ENCODE data around the gene BRINP2. TPM values are rescaled to one million over a fixed set of nuclear protein-coding genes. Genes with fewer than 3 reads are reported as not detected.

The BRINP2 gene
- total RNA-seq, 2 donors from 2014 or later = not detected

- no peak for TF ChIP-seq CTCF (IDR thresholded peaks at IDR 0.05)
- peaks cover 15% of the 10 kb centered on the region for H3K9me3 ChIP-seq
Observed at GRCh38 chr1:177216587-177217202, 45.9 kb downstream of the BRINP2 start.

GRCh38 chr1:177219554-177220458 lies 49.0 kb downstream of the BRINP2 start:
- Histone ChIP-seq H3K4me3 (no peak overlapping the region), H3K4me1 (ENCODE audit: control insufficient read depth in 1 of 2, low read depth in 2 of 2) (no peaks in the 10 kb centered on the region), H3K9me3 (peaks cover 15% of the 10 kb centered on the region), H3K36me3 (no peaks in the 10 kb centered on the region), H3K27ac (no peak overlapping the region), H3K27me3 (replicated peaks; ENCODE audit: insufficient read depth) (no peaks in the 10 kb centered on the region)
- ATAC-seq (ENCODE audit: insufficient number of reproducible peaks, low FRiP score, low read depth) (no peak), DNase-seq (ENCODE audit: low spot score) (no peak)
- no peak for TF ChIP-seq CTCF (IDR thresholded peaks at IDR 0.05)

More at GRCh38 chr1:177216587-177217202, 45.9 kb downstream of the BRINP2 start:
- DNase-seq (ENCODE audit: low spot score) (no peak), ATAC-seq (ENCODE audit: insufficient number of reproducible peaks, low FRiP score, low read depth) (no peak)
- Histone ChIP-seq H3K36me3 (no peaks in the 10 kb centered on the region), H3K4me3 (no peak overlapping the region), H3K27ac (no peak overlapping the region), H3K4me1 (ENCODE audit: control insufficient read depth in 1 of 2, low read depth in 2 of 2) (no peaks in the 10 kb centered on the region), H3K27me3 (replicated peaks; ENCODE audit: insufficient read depth) (no peaks in the 10 kb centered on the region)

GRCh38 chr1:177223359-177223758 lies 52.6 kb downstream of the BRINP2 start:
- ATAC-seq (ENCODE audit: insufficient number of reproducible peaks, low FRiP score, low read depth) (no peak), DNase-seq (ENCODE audit: low spot score) (no peak)
- no peaks in the 10 kb centered on the region for H3K9me3 ChIP-seq
- TF ChIP-seq CTCF (IDR thresholded peaks at IDR 0.05) = no peak
- H3K4me1 ChIP-seq (ENCODE audit: control insufficient read depth in 1 of 2, low read depth in 2 of 2) = peaks cover 0 to 5% of the 10 kb centered on the region in 2 donors
- no peaks in the 10 kb centered on the region for H3K27me3 ChIP-seq (replicated peaks; ENCODE audit: insufficient read depth)
- no peak overlapping the region for H3K27ac ChIP-seq
- no peaks in the 10 kb centered on the region for H3K36me3 ChIP-seq
- H3K4me3 ChIP-seq = no peak overlapping the region

GRCh38 chr1:177227978-177228692 lies 57.4 kb downstream of the BRINP2 start:
- Histone ChIP-seq H3K27me3 (replicated peaks; ENCODE audit: insufficient read depth) (no peaks in the 10 kb centered on the region), H3K9me3 (no peaks in the 10 kb centered on the region), H3K4me1 (ENCODE audit: control insufficient read depth in 1 of 2, low read depth in 2 of 2) (peaks cover 0 to 10% of the 10 kb centered on the region in 2 donors), H3K4me3 (no peak overlapping the region), H3K36me3 (no peaks in the 10 kb centered on the region), H3K27ac (no peak overlapping the region)
- no peak for TF ChIP-seq CTCF (IDR thresholded peaks at IDR 0.05)
- ATAC-seq (ENCODE audit: insufficient number of reproducible peaks, low FRiP score, low read depth) = no peak
- no peak for DNase-seq (ENCODE audit: low spot score)

GRCh38 chr1:177228693-177229065 lies 57.9 kb downstream of the BRINP2 start:
- Histone ChIP-seq H3K4me1 (ENCODE audit: control insufficient read depth in 1 of 2, low read depth in 2 of 2) (peaks cover 0 to 10% of the 10 kb centered on the region in 2 donors), H3K27me3 (replicated peaks; ENCODE audit: insufficient read depth) (no peaks in the 10 kb centered on the region), H3K36me3 (no peaks in the 10 kb centered on the region), H3K9me3 (no peaks in the 10 kb centered on the region), H3K27ac (no peak overlapping the region), H3K4me3 (no peak overlapping the region)
- ATAC-seq (ENCODE audit: insufficient number of reproducible peaks, low FRiP score, low read depth) = no peak
- TF ChIP-seq CTCF (IDR thresholded peaks at IDR 0.05) = no peak
- DNase-seq (ENCODE audit: low spot score) = no peak

Measured in thoracic aorta (tissue), 2 donors.